PC-3 (cell line): ENCODE results near the gene APOBEC2.

Experiments
- CTCF ChIP-seq: fragments of 300-600 bp; sonication (generic); conservative IDR thresholded peaks from 2 replicates; pipeline ENCODE4 v1.5.1; 2017; ENCODE audit warnings: antibody characterized with exemption, low read depth, mild to moderate bottlenecking, low read length
- EZH2 ChIP-seq: fragments of 300-600 bp; sonication (generic); IDR thresholded peaks from one replicate; pipeline ENCODE4 v1.6.1; 2017; ENCODE audit warnings: antibody characterized with exemption, mild to moderate bottlenecking, low read length; ENCODE audit not compliant: unreplicated experiment
- EZH2phosphoT487 ChIP-seq: fragments of 300-600 bp; sonication (generic); IDR thresholded peaks from 2 replicates; pipeline ENCODE4 v1.6.1; 2018; ENCODE audit warnings: mild to moderate bottlenecking, antibody characterized with exemption, low read length, borderline replicate concordance

GRCh38 chr6:41059556-41059955, 6.6 kb downstream of the APOBEC2 start:
- TF ChIP-seq EZH2 (no peak), CTCF (no peak), EZH2phosphoT487 (no peak)
